ENCODE measurements around the gene NFIL3.
A peak's percentile ranks its signal among the peaks of the same experiment; 100 is the strongest.

Gene NFIL3

GRCh38 chr9:91419222-91420191 lies 4.1 kb downstream of the NFIL3 start:
- peak overlapping the region; percentile 79 to 88 (median 87) for H3K4me3 Mint-ChIP-seq
- TF ChIP-seq CTCF (IDR thresholded peaks at IDR 0.05; ENCODE audit: unreplicated experiment in 3 of 3) = no peak
- H3K9me3 Mint-ChIP-seq = no peaks in the 10 kb centered on the region
- peak overlapping the region in 1 of 3 experiments; percentile 33 for H3K27ac Mint-ChIP-seq
- H3K27me3 Mint-ChIP-seq (ENCODE audit: low read depth) = peaks cover under 1% of the 10 kb centered on the region
- peaks cover 31% of the 10 kb centered on the region for H3K4me1 Mint-ChIP-seq
- no peaks in the 10 kb centered on the region for H3K36me3 Mint-ChIP-seq (ENCODE audit: low read depth)

- no peak overlapping the region for H3K27ac Mint-ChIP-seq
- TF ChIP-seq CTCF (IDR thresholded peaks at IDR 0.05; ENCODE audit: unreplicated experiment in 3 of 3) = no peak
- H3K4me3 Mint-ChIP-seq = no peak overlapping the region
These were observed 5.4 kb downstream of the NFIL3 start for GRCh38 chr9:91418215-91418610.

GRCh38 chr9:91417602-91418214 lies 5.9 kb downstream of the NFIL3 start:
- TF ChIP-seq CTCF (IDR thresholded peaks at IDR 0.05; ENCODE audit: unreplicated experiment in 3 of 3) = no peak
- no peak overlapping the region for H3K27ac Mint-ChIP-seq
- H3K27me3 Mint-ChIP-seq (ENCODE audit: low read depth) = no peaks in the 10 kb centered on the region
- H3K4me3 Mint-ChIP-seq = no peak overlapping the region
- H3K36me3 Mint-ChIP-seq (ENCODE audit: low read depth) = no peaks in the 10 kb centered on the region
- H3K4me1 Mint-ChIP-seq = peaks cover 30% of the 10 kb centered on the region
- H3K9me3 Mint-ChIP-seq = no peaks in the 10 kb centered on the region

More at GRCh38 chr9:91418215-91418610, 5.4 kb downstream of the NFIL3 start:
- Mint-ChIP-seq H3K9me3 (no peaks in the 10 kb centered on the region), H3K36me3 (ENCODE audit: low read depth) (no peaks in the 10 kb centered on the region), H3K27me3 (ENCODE audit: low read depth) (no peaks in the 10 kb centered on the region), H3K4me1 (peaks cover 30% of the 10 kb centered on the region)

- TF ChIP-seq CTCF (IDR thresholded peaks at IDR 0.05; ENCODE audit: unreplicated experiment in 3 of 3) = no peak
- no peak overlapping the region for H3K4me3 Mint-ChIP-seq
These were observed 7.4 kb downstream of the NFIL3 start for GRCh38 chr9:91416096-91416712.

GRCh38 chr9:91415290-91415689 lies 8.3 kb downstream of the NFIL3 start:
- Mint-ChIP-seq H3K27me3 (ENCODE audit: low read depth) (no peaks in the 10 kb centered on the region), H3K36me3 (ENCODE audit: low read depth) (peaks cover 9% of the 10 kb centered on the region), H3K4me3 (no peak overlapping the region), H3K9me3 (no peaks in the 10 kb centered on the region), H3K27ac (no peak overlapping the region), H3K4me1 (peaks cover 19% of the 10 kb centered on the region)
- TF ChIP-seq CTCF (IDR thresholded peaks at IDR 0.05; ENCODE audit: unreplicated experiment in 3 of 3) = no peak

More at GRCh38 chr9:91416096-91416712, 7.4 kb downstream of the NFIL3 start:
- peaks cover under 1% of the 10 kb centered on the region for H3K36me3 Mint-ChIP-seq (ENCODE audit: low read depth)
- peaks cover 24% of the 10 kb centered on the region for H3K4me1 Mint-ChIP-seq
- no peaks in the 10 kb centered on the region for H3K27me3 Mint-ChIP-seq (ENCODE audit: low read depth)
- H3K9me3 Mint-ChIP-seq = no peaks in the 10 kb centered on the region
- H3K27ac Mint-ChIP-seq = no peak overlapping the region

All from nephron (organoid).